BE2C (cell line): ENCODE measurements around the gene BHLHE23. TPM values are rescaled to one million over a fixed set of nuclear protein-coding genes. Genes with fewer than 3 reads are reported as not detected.

Experiments
- DNase-seq: peaks from one replicate; pipeline ENCODE4 v3.0.0-alpha.2; 2020
- H3K27me3 ChIP-seq: fragments of 250-450 bp; sonication (Bioruptor Pico); 2 replicates; pipeline ENCODE4 v1.5.1; 2020; ENCODE audit warnings: mild to moderate bottlenecking
- H3K36me3 ChIP-seq: fragments of 250-450 bp; sonication (Bioruptor Pico); 2 replicates; pipeline ENCODE4 v1.5.1; 2020; ENCODE audit warnings: mild to moderate bottlenecking
- H3K4me1 ChIP-seq: fragments of 250-450 bp; sonication (Bioruptor Pico); 2 replicates; pipeline ENCODE4 v1.5.1; 2020
- H3K4me3 ChIP-seq: 2 replicates; pipeline ENCODE4 v1.5.1; 2011; ENCODE audit warnings: low read depth, low read length
- H3K9me3 ChIP-seq: fragments of 250-450 bp; sonication (Bioruptor Pico); 2 replicates; pipeline ENCODE4 v1.5.1; 2020
- polyA plus RNA-seq: library from polyadenylated mRNA; unstranded; fragments of >200 nt; gene quantifications from one replicate; pipeline ENCODE4 v1.2.1, GENCODE V29; 2012; ENCODE audit warnings: low read depth, missing spikeins; ENCODE audit not compliant: insufficient read length, insufficient read depth
- TF ChIP-seq, protein P1 (sequence below): IDR thresholded peaks from 2 replicates; pipeline ENCODE4 v1.5.1; 2012; ENCODE audit warnings: mild to moderate bottlenecking, low read depth, low read length

BHLHE23 gene
- polyA plus RNA-seq, result not detected

DNA sequence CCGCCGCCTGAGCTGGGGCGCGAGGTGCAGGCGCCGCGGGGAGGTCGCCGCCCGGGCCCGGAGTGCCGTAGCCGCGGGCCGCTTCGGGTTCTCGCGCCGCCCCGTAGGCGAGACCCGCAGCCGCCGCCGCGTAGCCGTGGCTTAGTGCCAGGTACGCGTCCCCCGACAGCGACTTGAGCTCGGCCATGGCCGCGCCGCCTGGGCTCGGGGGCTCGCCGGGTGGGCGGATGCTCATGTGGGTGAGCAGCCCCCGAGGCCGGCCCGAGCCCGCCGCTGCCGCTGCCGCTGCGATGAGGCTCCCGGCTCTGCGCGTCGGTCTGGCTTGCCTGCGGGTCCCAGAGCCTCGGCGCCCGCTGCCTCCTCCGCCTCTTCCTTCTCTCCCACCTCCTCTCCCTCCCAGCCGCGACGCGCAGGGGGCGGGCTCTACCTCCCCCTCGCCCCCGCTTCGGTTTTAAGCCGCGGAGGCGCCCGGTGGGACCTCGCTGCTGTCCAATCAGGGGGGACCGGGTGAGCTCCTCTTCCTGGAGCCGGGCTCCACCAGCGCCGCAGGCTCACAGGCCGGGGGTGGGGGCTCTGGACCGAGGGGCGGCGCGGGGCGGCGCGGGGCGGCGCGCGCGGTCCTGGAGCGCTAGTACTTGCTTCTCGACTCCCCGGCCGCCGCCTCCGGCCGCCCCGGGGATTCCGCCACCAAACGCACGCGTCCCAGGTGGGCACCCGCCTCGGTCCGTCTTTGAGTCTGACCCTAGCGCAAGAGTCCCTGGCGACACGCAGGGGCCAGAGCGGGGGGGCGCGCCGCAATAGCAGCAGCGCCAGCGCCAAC, at the start of gene BHLHE23:
TSS of gene BHLHE23 (minus strand) at position 425 of the 820 bp plus-strand sequence. CDS start at position 235, 190 bp downstream.
- Histone ChIP-seq H3K4me1 (no peaks in the 10 kb centered on the region; the same call in 1 of the 2 replicates), H3K9me3 (no peaks in the 10 kb centered on the region), H3K27me3 (peaks cover 100% of the 10 kb centered on the region), H3K36me3 (no peaks in the 10 kb centered on the region), H3K4me3 (no peak within 1 kb of the TSS)
- no peak for DNase-seq
- TF ChIP-seq, protein P1, sequence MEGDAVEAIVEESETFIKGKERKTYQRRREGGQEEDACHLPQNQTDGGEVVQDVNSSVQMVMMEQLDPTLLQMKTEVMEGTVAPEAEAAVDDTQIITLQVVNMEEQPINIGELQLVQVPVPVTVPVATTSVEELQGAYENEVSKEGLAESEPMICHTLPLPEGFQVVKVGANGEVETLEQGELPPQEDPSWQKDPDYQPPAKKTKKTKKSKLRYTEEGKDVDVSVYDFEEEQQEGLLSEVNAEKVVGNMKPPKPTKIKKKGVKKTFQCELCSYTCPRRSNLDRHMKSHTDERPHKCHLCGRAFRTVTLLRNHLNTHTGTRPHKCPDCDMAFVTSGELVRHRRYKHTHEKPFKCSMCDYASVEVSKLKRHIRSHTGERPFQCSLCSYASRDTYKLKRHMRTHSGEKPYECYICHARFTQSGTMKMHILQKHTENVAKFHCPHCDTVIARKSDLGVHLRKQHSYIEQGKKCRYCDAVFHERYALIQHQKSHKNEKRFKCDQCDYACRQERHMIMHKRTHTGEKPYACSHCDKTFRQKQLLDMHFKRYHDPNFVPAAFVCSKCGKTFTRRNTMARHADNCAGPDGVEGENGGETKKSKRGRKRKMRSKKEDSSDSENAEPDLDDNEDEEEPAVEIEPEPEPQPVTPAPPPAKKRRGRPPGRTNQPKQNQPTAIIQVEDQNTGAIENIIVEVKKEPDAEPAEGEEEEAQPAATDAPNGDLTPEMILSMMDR, result no peak

DNA sequence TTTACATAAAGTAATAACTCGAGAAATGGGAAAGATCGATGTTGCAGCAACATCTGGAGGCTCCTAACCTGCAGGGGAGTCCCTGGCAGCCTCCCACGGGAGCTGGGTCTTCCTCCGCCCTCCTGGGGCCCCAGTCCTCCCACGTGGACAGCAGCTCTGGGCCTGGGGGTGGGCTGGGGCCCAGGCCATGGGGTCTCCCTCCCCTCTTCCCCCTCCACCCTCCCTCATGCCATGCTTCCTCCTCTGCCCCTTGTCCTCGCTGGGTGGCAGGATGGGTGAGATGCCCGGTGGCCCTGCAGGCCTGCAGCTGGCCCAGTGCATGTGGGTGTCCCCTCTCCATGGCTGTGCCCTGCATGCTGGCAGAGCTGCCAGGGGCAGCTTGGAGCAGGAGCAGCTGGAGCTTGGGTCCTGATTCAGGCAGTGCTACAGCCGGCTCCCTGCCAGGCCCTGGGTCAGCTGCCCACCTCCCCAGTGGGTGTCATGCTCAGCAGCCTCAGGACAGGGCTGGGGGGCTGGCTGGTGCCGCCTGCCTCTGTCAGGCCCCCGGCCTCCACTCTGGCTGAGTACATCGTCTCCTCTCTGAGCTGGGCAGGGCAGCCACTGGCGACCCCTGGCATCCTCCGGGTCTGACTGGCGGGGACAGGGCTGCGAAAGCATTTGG, 48.9 kb upstream of the BHLHE23 start:
- Histone ChIP-seq H3K4me1 (peaks cover 21% of the 10 kb centered on the region), H3K9me3 (no peaks in the 10 kb centered on the region), H3K27me3 (no peaks in the 10 kb centered on the region), H3K4me3 (no peak overlapping the region), H3K36me3 (no peaks in the 10 kb centered on the region)
- DNase-seq, result no peak
- TF ChIP-seq, protein P1, result no peak

DNA sequence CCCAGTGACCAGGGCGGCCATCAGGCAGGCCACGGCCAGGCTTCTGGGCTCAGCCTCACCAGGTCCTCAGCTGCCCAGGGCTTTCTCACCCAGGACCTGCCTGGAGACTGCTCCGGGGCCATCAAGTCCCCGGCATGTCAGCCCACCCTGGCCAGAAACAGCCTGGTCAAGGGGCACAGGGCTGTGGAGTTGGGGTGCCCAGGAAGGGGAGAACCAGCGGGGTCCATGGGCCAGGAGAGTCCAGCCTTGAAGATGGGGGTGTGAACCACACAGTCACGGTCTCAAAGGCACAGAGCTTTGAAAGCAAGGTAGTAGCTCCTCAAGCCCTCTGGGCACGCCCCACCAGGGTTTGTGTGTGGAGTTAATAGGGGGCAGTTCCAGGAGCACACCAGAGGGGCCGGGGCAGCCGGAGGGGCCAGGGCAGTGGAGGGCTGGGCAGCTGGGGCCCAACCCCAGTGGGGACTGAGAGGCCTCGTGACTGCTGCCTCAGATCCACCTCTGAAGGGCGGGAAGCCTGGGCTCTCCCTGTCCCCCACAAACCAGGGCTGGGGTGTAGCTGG, 48.0 kb upstream of the BHLHE23 start:
- Histone ChIP-seq H3K4me3 (no peak overlapping the region), H3K36me3 (no peaks in the 10 kb centered on the region), H3K4me1 (peaks cover 12% of the 10 kb centered on the region), H3K27me3 (no peaks in the 10 kb centered on the region; the same call in 1 of the 2 replicates), H3K9me3 (no peaks in the 10 kb centered on the region)
- TF ChIP-seq, protein P1, result no peak
- DNase-seq, result no peak

DNA sequence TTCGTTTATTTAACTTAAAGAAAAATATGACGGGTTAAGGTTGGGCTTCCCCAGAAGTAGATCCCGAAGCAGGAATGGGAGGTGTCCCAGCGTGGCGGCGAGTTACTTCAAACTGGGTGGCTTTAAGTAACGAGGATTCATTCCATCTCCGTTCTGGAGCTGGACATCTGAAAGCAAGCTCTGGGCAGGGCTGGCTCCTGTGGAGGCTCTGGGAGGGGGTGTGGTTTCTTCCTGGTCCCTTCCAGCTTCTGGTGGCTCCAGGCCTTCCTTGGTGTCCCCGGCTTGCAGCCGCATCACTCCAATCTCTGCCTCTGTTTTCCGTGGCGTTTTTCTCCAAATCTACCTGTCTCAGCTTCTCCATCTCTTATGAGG, 47.3 kb upstream of the BHLHE23 start:
- TF ChIP-seq, protein P1, result no peak
- Histone ChIP-seq H3K9me3 (no peaks in the 10 kb centered on the region), H3K36me3 (no peaks in the 10 kb centered on the region), H3K4me1 (peaks cover 10% of the 10 kb centered on the region), H3K4me3 (no peak overlapping the region), H3K27me3 (no peaks in the 10 kb centered on the region; the same call in 1 of the 2 replicates)
- no peak for DNase-seq

DNA sequence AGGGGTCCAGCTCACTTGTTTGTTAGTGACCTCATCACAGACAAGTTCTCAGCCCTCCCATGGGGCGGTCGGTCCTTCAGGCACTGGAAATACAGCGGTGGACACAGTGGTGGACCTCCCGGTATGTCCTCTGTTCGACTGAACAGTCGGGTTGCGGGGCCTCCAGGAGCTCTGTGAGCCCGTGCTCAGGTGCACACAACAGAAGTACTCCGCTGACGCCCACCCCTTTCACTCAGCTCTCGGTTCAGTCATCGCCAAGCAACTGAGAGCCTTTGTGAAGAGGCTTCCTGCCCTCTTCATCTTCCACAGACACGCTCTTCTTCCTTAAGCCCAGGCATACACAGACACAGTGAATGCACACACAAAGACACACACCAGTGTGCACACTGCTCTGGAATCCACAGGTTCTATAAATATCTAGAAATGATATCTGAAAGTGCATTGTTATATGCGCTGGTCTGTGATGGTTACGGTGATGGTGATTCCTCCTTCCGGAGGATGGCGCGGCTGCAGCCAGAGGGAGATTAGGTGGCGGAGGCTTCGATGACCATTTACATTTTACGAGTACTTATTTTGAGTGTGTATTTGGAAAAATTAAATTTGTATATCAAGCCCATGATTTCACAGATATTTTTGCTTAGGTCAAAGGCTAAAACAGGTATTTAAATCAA, 46.8 kb upstream of the BHLHE23 start:
- H3K27me3 ChIP-seq, result no peaks in the 10 kb centered on the region; the same call in 1 of the 2 replicates
- peaks cover 10% of the 10 kb centered on the region for H3K4me1 ChIP-seq

More for the DNA sequence above, 46.8 kb upstream of the BHLHE23 start:
- Histone ChIP-seq H3K4me3 (no peak overlapping the region), H3K36me3 (no peaks in the 10 kb centered on the region), H3K9me3 (no peaks in the 10 kb centered on the region)
- no peak for DNase-seq
- TF ChIP-seq, protein P1, result no peak
